LNCAP (cell line): ENCODE data around the gene PMM1.

Experiments used
- TF ChIP-seq, protein P1 (sequence below): fragments of 450-650 bp; IDR thresholded peaks from 2 replicates; pipeline ENCODE4 v1.5.1; 2017; ENCODE audit warnings: mild to moderate bottlenecking

The PMM1 gene

GRCh38 chr22:41574847-41575381, 14.7 kb downstream of the PMM1 start:
- TF ChIP-seq, protein P1, sequence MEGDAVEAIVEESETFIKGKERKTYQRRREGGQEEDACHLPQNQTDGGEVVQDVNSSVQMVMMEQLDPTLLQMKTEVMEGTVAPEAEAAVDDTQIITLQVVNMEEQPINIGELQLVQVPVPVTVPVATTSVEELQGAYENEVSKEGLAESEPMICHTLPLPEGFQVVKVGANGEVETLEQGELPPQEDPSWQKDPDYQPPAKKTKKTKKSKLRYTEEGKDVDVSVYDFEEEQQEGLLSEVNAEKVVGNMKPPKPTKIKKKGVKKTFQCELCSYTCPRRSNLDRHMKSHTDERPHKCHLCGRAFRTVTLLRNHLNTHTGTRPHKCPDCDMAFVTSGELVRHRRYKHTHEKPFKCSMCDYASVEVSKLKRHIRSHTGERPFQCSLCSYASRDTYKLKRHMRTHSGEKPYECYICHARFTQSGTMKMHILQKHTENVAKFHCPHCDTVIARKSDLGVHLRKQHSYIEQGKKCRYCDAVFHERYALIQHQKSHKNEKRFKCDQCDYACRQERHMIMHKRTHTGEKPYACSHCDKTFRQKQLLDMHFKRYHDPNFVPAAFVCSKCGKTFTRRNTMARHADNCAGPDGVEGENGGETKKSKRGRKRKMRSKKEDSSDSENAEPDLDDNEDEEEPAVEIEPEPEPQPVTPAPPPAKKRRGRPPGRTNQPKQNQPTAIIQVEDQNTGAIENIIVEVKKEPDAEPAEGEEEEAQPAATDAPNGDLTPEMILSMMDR = no peak

- TF ChIP-seq, protein P1 = no peak
These were observed 16.0 kb downstream of the PMM1 start for GRCh38 chr22:41573677-41574076.

GRCh38 chr22:41571786-41572185, 17.9 kb downstream of the PMM1 start:
- TF ChIP-seq, protein P1 = no peak

GRCh38 chr22:41570221-41570620, 19.4 kb downstream of the PMM1 start:
- TF ChIP-seq, protein P1 = no peak

GRCh38 chr22:41568811-41569210, 20.8 kb downstream of the PMM1 start:
- TF ChIP-seq, protein P1 = no peak

- TF ChIP-seq, protein P1 = no peak
These were observed 22.2 kb downstream of the PMM1 start for GRCh38 chr22:41567512-41567768.

DNA sequence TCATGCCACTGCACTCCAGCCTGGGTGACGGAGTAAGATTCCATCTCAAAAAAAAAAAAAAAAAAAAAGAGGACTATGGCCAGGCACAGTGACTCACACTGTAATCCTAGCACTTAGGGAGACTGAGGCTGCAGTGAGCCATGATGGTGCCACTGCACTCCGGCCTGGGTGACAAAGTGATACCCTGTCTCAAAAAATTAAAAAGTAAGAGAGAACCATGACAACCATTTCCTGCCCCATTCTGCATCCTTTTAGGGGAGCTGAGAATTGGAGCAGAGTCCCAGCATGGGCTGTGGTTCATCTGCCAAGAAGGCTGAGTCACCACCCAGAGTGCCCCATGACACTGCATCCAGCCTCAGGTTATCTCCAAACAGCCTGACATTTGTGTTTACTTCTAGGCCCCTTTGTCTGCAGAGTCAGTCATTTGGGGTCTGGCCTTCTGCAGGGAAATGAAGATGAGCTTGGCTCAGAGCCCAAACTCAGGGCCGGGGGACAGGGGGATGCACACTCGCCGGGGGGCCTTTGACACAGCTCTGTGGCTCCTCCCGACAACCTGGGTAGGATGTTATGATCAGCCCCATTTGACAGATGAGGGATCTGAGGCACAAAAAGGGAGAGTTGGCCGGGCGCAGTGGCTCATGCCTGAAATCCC, 24.1 kb downstream of the PMM1 start:
- TF ChIP-seq, protein P1 = no peak

DNA sequence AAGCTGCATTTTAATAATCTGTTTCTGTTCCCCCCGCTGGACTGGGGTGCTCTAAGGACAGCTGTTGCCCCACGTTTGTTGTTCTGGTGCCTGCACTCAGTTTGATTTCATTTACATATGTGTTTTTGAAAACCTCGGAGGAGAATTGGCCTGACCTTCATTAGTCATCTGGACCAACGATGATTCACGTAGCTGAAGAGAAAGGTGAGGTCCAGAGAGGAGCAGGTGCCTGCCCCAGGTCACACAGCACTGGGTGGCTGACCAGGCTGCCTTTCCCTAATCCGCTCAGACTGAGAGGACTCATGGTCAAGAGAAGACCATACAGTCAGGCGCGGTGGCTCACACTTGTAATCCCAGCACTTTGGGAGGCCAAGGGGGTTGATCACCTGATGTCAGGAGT, 25.1 kb downstream of the PMM1 start:
- TF ChIP-seq, protein P1 = no peak
